ENCODE results near the gene C10orf90. TPM values are rescaled to one million over a fixed set of nuclear protein-coding genes. Genes with fewer than 3 reads are reported as not detected.

Gene C10orf90
- total and polyA plus RNA-seq, 2 of the 8 experiments (the other 6 are each of a cell fraction or from before 2014, with no cell fraction given), result 0.21 TPM; not detected in 1

GRCh38 chr10:126673565-126673964, 3.1 kb upstream of the C10orf90 start:
- H2BK120ac ChIP-seq (replicated peaks; ENCODE audit: low read depth, low read length), result no peak overlapping the region
- H3K27ac ChIP-seq (ENCODE audit: low read depth, low read length), result no peak overlapping the region
- FAIRE-seq (no peak), DNase-seq (ENCODE audit: low read depth in 1 of 2, low spot score in 2 of 2) (no peak)
- H3K4ac ChIP-seq (replicated peaks; ENCODE audit: insufficient read length, low read depth, low read length), result no peak overlapping the region
- no peak overlapping the region for H4K91ac ChIP-seq (replicated peaks; ENCODE audit: insufficient read length, low read length)
- no peak overlapping the region for H2AFZ ChIP-seq (ENCODE audit: low read length)
- H3K4me2 ChIP-seq (ENCODE audit: insufficient read depth in 1 of 2, low read depth in 2 of 2, low read length in 2 of 2), result no peak overlapping the region
- no peak overlapping the region for H3K56ac ChIP-seq (replicated peaks; ENCODE audit: insufficient read length, low read depth, low read length)
- H3K4me1 ChIP-seq (replicated peaks in 1 of 4; ENCODE audit: control insufficient read depth in 3 of 4, insufficient read depth in 4 of 4, low read length in 3 of 4), result no peaks in the 10 kb centered on the region
- H3K23ac ChIP-seq (ENCODE audit: insufficient read length), result no peak overlapping the region
- no peaks in the 10 kb centered on the region for H4K20me1 ChIP-seq (replicated peaks in 1 of 2; ENCODE audit: control insufficient read depth in 1 of 2, insufficient read depth in 2 of 2, low read length in 2 of 2)
- no peak overlapping the region for H4K8ac ChIP-seq (ENCODE audit: extremely low read depth, insufficient read depth, low read length)
- no peak overlapping the region for H2BK20ac ChIP-seq (ENCODE audit: low read length)
- no peak overlapping the region for H2AK5ac ChIP-seq (ENCODE audit: low read depth, low read length)
- H3K14ac ChIP-seq (ENCODE audit: insufficient read length), result no peak overlapping the region
- H2BK15ac ChIP-seq (ENCODE audit: low read length), result no peak overlapping the region
- H3K79me1 ChIP-seq (ENCODE audit: low read depth, low read length), result no peaks in the 10 kb centered on the region
- no peak overlapping the region for H3K18ac ChIP-seq (ENCODE audit: extremely low read depth, low read length)
- WGBS, 2 experiments (ENCODE audit: extremely low coverage in 1 of 2, insufficient coverage in 1 of 2, insufficient read length in 1 of 2, insufficient replicate concordance in 2 of 2, low coverage in 1 of 2, low lambda C conversion rate in 2 of 2, missing lambda C conversion rate in 1 of 2), result 88% methylated on average over 3 of the region's 3 CpGs; no CpG with 5 or more reads in 1 of the 2 experiments
- no peaks in the 10 kb centered on the region for H3K9me3 ChIP-seq (ENCODE audit: insufficient read depth in 2 of 2, low read depth in 1 of 2, low read length in 1 of 2)
- ChIA-PET CTCF (ENCODE audit: partially characterized antibody) (interaction anchor here (0.5 to 1.2 kb wide), 2 partner anchors 170 to 243 kb away, joined by 3 to 4 read pairs; no protein-coding TSS in a partner anchor), POLR2A (ENCODE audit: partially characterized antibody) (interaction anchor here (0.6 kb wide), 1 partner anchor 9 kb away, joined by 3 read pairs; no protein-coding TSS in a partner anchor)
- no peaks in the 10 kb centered on the region for H3K27me3 ChIP-seq (replicated peaks in 1 of 4; ENCODE audit: control insufficient read depth in 3 of 4, extremely low read depth in 1 of 4, insufficient read depth in 3 of 4, low read length in 3 of 4)
- no peak overlapping the region for H3K4me3 ChIP-seq (ENCODE audit: extremely low read depth in 1 of 4, insufficient read depth in 2 of 4, low read depth in 3 of 4, low read length in 4 of 4)
- H3K36me3 ChIP-seq (ENCODE audit: control insufficient read depth in 2 of 4, insufficient read depth in 4 of 4, low read length in 3 of 4), result no peaks in the 10 kb centered on the region
- no peaks in the 10 kb centered on the region for H3K23me2 ChIP-seq (ENCODE audit: low read depth, low read length)
- H2BK12ac ChIP-seq (ENCODE audit: low read depth, low read length), result no peak overlapping the region
- no peaks in the 10 kb centered on the region for H3K79me2 ChIP-seq (ENCODE audit: control insufficient read depth in 1 of 2, insufficient read depth in 2 of 2, low read length in 2 of 2)
- no peak overlapping the region for H3K9ac ChIP-seq (replicated peaks in 1 of 4; ENCODE audit: extremely low read depth in 1 of 4, low read depth in 3 of 4, low read length in 3 of 4)
- TF ChIP-seq NRF1 (IDR thresholded peaks at IDR 0.05; ENCODE audit: low read depth, low read length), result no peak
- TF ChIP-seq CBX5 (IDR thresholded peaks at IDR 0.05; ENCODE audit: low read depth, low read length), result no peak
- no peak for TF ChIP-seq EP300 (IDR thresholded peaks at IDR 0.05; ENCODE audit: borderline replicate concordance in 1 of 2, low read depth in 2 of 2, low read length in 2 of 2)
- no peak for TF ChIP-seq POLR2A (IDR thresholded peaks at IDR 0.05; ENCODE audit: control extremely low read depth in 1 of 2, low read depth in 2 of 2, low read length in 2 of 2)
- no peak for TF ChIP-seq GTF2F1 (IDR thresholded peaks at IDR 0.05; ENCODE audit: borderline replicate concordance, low read depth, low read length)
- TF ChIP-seq SIX5 (IDR thresholded peaks at IDR 0.05; ENCODE audit: low read depth, low read length), result no peak
- no peak for TF ChIP-seq JUN (IDR thresholded peaks at IDR 0.05; ENCODE audit: low read depth, low read length)
- no peak for TF ChIP-seq CTBP2 (IDR thresholded peaks at IDR 0.05; ENCODE audit: borderline replicate concordance, insufficient read depth, insufficient read length, low read length)
- no peak for TF ChIP-seq RFX5 (IDR thresholded peaks at IDR 0.05; ENCODE audit: borderline replicate concordance, low read depth, low read length)
- H4K5ac ChIP-seq (ENCODE audit: insufficient read length, low read depth, low read length), result no peak overlapping the region
- no peak overlapping the region for H2BK5ac ChIP-seq (ENCODE audit: low read depth, low read length)

Data from H1 (cell line).